ENCODE results near the gene NRN1L.
"Not testable (repeated sequence)": the region's sequence is repeated elsewhere in the genome, so short reads cannot be mapped to it uniquely, and the experiment has no call there.

The NRN1L gene

DNA sequence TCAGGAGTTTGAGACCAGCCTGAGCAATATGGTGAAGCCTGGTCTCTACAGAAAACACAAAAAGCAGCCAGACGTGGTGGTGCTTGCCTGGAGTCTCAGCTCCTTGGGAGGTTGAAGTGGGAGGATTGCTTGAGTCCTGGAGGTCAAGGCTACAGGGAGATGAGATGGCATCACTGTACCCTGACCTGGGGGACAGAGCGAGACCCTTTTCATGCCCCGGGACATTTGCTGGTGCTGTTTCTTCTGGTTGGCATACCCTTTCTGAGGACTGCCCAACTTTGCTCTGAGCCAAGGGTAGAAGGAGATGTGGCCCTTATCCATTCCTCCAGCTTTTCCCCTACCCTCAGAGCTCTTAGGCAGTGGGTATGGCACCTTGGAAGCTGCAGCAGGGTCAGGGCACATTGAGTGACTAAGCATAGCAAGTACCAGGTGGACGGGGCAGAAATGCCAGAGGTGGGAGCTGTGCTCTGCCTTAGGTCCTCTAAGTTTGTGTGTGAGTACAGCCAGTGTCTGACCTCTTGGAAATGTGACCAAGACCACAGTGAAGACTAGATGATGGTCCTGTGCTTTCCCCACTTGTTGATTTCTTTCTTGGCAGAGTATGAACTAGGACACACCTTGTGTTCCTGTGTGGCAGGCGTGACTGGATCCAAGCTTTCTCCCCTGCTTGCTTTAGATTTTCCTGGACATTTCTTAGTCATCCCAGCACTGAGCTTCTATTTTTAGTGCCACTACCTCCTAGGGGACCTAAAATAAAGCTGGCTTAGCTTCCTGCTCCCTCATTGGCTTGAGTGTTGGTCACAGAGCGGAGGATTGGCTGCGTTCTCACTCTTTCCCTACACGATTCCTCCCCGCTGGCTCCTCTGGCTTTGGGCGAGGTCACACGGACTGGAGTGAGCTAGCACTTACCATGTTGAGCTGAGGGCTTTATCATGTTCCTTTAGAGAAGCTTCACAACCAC is 21.8 kb upstream of the NRN1L start:
- H3K9me3 ChIP-seq (replicated peaks; ENCODE audit: low read length): no peaks in the 10 kb centered on the region
- H3K4me3 ChIP-seq (ENCODE audit: low read length): peak overlapping the region; percentile 35
- peak overlapping the region; percentile 64 for H3K4me2 ChIP-seq (ENCODE audit: low read length)
- no peaks in the 10 kb centered on the region for H3K27me3 ChIP-seq (ENCODE audit: control insufficient read depth, insufficient read depth, low read length)
- H3K9ac ChIP-seq (ENCODE audit: low read depth, low read length): peak overlapping the region; percentile 49
- H3K4me1 ChIP-seq (ENCODE audit: control insufficient read depth, insufficient read depth, low read length): peaks cover 46% of the 10 kb centered on the region
- H3K36me3 ChIP-seq (ENCODE audit: insufficient read depth, low read length): peaks cover 41% of the 10 kb centered on the region

DNA sequence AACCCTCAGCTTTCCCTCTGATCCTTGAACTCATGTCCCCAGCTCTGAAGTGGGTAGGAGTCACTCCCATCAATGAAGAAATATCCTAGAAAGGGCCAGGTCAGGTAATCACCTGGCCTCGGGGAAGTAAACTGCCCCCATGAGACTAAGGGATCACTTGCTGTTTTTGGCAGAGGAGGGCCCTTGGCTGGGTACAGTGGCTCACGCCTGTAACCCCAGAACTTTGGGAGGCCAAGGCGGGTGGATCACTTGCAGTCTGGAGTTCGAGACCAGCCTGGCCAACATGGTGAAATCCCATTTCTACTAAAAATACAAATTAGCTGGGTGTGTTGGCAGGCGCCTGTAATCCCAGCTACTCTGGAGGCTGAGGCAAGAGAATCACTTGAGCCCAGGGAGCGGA is 20.6 kb upstream of the NRN1L start:
- not testable (repeated sequence) for H3K4me2 ChIP-seq (ENCODE audit: low read length); H3K4me3 ChIP-seq (ENCODE audit: low read length); H3K27me3 ChIP-seq (ENCODE audit: control insufficient read depth, insufficient read depth, low read length); H3K9me3 ChIP-seq (replicated peaks; ENCODE audit: low read length); H3K9ac ChIP-seq (ENCODE audit: low read depth, low read length)
- Histone ChIP-seq H3K4me1 (ENCODE audit: control insufficient read depth, insufficient read depth, low read length) (peaks cover 36% of the 10 kb centered on the region), H3K36me3 (ENCODE audit: insufficient read depth, low read length) (peaks cover 52% of the 10 kb centered on the region)

DNA sequence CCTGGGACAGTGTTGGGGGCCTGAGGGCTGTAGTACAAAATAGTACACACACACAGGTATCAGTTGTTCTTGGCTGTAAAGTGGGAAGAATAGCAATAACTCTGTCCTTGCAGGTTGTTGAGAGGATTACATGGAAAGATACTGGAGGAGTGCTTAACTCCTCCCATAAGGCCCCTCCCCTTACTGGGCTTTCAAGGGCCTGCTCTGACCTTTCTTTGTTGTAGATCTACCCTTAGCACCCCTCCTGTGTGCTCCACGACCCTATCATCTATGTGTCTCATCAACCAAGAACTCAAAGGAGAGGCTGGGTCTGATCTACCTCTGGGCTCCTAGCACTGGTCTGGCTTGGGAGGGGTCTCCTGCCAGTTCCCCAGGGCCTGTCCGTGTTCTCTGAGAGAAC is 20.1 kb upstream of the NRN1L start:
- Histone ChIP-seq H3K36me3 (ENCODE audit: insufficient read depth, low read length) (peaks cover 55% of the 10 kb centered on the region), H3K9me3 (replicated peaks; ENCODE audit: low read length) (no peaks in the 10 kb centered on the region), H3K4me2 (ENCODE audit: low read length) (no peak overlapping the region), H3K9ac (ENCODE audit: low read depth, low read length) (no peak overlapping the region), H3K4me1 (ENCODE audit: control insufficient read depth, insufficient read depth, low read length) (peaks cover 36% of the 10 kb centered on the region), H3K4me3 (ENCODE audit: low read length) (no peak overlapping the region), H3K27me3 (ENCODE audit: control insufficient read depth, insufficient read depth, low read length) (no peaks in the 10 kb centered on the region)

DNA sequence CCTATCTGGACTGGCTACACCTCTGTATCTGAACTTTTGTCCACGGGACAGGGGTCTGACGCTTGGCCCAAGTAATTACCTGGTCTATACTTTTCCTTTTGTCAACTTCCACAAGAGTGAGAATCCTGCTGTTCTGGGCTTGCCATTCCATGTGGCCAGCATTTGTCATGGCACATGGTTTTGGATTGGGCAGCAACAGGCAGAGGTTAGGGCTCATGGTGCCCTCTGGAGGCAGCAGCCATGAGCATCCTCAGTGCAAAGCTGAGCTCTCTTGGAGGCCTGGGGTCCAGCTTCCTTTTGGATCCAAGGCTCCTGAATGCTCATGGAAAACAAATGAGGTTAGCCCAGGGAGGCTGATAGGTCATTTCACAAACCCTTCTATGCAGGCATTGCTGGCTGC is 19.4 kb upstream of the NRN1L start:
- Histone ChIP-seq H3K9me3 (replicated peaks; ENCODE audit: low read length) (no peaks in the 10 kb centered on the region), H3K36me3 (ENCODE audit: insufficient read depth, low read length) (peaks cover 60% of the 10 kb centered on the region), H3K4me3 (ENCODE audit: low read length) (no peak overlapping the region), H3K9ac (ENCODE audit: low read depth, low read length) (no peak overlapping the region), H3K27me3 (ENCODE audit: control insufficient read depth, insufficient read depth, low read length) (no peaks in the 10 kb centered on the region), H3K4me2 (ENCODE audit: low read length) (no peak overlapping the region), H3K4me1 (ENCODE audit: control insufficient read depth, insufficient read depth, low read length) (peaks cover 35% of the 10 kb centered on the region)

DNA sequence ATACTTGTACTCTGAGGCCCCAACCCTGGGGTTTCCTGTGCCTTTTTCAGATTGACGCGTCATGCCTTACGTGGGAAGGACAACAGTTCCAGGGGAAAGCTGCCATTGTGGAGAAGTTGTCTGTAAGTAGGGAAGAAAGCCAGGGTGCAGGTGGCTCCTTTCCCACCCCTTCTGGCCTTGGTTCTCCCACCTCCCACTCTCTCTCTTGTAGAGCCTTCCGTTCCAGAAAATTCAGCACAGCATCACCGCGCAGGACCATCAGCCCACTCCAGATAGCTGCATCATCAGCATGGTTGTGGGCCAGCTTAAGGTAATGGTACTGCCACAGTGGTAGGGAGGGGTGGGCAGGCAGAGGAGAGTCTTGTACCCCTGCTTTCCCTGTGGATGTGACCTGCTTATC is 16.4 kb upstream of the NRN1L start:
- Histone ChIP-seq H3K9ac (ENCODE audit: low read depth, low read length) (no peak overlapping the region), H3K4me1 (ENCODE audit: control insufficient read depth, insufficient read depth, low read length) (peaks cover 10% of the 10 kb centered on the region), H3K4me3 (ENCODE audit: low read length) (no peak overlapping the region), H3K4me2 (ENCODE audit: low read length) (no peak overlapping the region), H3K27me3 (ENCODE audit: control insufficient read depth, insufficient read depth, low read length) (no peaks in the 10 kb centered on the region), H3K36me3 (ENCODE audit: insufficient read depth, low read length) (peaks cover 59% of the 10 kb centered on the region), H3K9me3 (replicated peaks; ENCODE audit: low read length) (no peaks in the 10 kb centered on the region)

DNA sequence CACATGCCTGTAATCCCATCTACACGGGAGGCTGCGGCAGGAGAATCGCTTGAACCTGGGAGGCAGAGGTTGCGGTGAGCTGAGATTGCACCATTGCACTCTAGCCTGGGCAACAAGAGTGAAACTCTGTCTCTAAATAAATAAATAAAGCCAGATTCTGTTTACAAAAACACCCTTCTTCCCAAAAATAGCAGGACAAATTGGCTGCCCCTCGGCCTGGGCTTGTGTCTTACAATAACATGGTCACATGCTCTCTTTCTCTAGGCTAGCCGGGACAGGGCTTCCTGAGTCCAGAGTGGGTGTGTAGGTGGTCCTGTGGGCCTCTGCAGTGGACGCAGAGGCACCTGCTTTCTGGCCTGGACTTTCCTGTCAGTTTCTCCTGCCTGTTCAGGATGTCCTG is 15.0 kb upstream of the NRN1L start:
- Histone ChIP-seq H3K27me3 (ENCODE audit: control insufficient read depth, insufficient read depth, low read length) (no peaks in the 10 kb centered on the region), H3K9me3 (replicated peaks; ENCODE audit: low read length) (no peaks in the 10 kb centered on the region), H3K36me3 (ENCODE audit: insufficient read depth, low read length) (peaks cover 58% of the 10 kb centered on the region)

DNA sequence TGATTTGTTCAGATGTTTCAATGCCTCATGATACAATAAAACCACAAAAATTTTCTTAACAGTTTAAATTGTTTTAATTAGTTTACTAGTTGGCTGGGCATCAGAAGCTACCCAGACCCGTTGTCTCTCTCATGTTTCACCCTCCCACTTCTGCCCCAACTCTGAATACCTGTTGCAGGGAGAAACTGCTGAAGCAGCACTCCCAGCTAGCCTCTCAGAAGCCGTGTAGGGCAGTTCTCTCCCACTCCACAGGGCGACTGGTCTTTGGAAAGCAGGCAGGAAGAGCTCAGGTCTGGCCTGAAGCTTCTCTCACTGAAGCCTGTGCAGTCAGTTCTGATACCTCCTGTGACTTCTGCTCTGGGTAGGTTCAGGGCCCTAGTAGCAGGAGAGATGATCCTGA is 13.4 kb upstream of the NRN1L start:
- Histone ChIP-seq H3K9ac (ENCODE audit: low read depth, low read length) (no peak overlapping the region), H3K4me1 (ENCODE audit: control insufficient read depth, insufficient read depth, low read length) (peaks cover 20% of the 10 kb centered on the region), H3K4me2 (ENCODE audit: low read length) (no peak overlapping the region), H3K27me3 (ENCODE audit: control insufficient read depth, insufficient read depth, low read length) (no peaks in the 10 kb centered on the region), H3K36me3 (ENCODE audit: insufficient read depth, low read length) (peaks cover 48% of the 10 kb centered on the region), H3K4me3 (ENCODE audit: low read length) (no peak overlapping the region), H3K9me3 (replicated peaks; ENCODE audit: low read length) (no peaks in the 10 kb centered on the region)

More for the DNA sequence above, 15.0 kb upstream of the NRN1L start:
- Histone ChIP-seq H3K4me3 (ENCODE audit: low read length) (no peak overlapping the region), H3K9ac (ENCODE audit: low read depth, low read length) (no peak overlapping the region), H3K4me2 (ENCODE audit: low read length) (no peak overlapping the region), H3K4me1 (ENCODE audit: control insufficient read depth, insufficient read depth, low read length) (peaks cover 14% of the 10 kb centered on the region)

DNA sequence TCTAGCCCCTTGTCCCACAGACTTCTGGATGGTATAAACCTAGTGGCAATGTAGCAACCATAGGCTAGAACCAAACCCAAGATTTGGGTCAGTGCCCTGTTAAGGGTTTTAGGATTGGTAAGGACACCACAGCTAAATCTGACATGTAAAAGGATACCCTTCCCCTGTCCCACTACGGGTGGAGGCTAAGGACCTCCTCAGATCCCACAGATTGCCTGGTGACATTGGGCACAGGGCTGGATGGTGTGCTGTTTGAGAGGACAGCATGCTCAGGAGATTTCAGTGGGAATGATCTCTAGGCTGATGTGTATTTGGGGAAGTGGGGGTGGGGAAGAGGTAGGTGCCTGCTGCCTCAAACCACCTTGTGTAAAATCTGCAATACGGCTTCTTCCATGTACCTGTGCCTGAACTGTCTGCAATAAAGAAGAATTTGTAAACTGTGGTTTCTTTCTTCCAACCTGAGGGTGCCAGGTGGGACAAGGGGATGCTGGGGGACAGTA is 12.5 kb upstream of the NRN1L start:
- peaks cover 20% of the 10 kb centered on the region for H3K4me1 ChIP-seq (ENCODE audit: control insufficient read depth, insufficient read depth, low read length)
- H3K36me3 ChIP-seq (ENCODE audit: insufficient read depth, low read length): peaks cover 52% of the 10 kb centered on the region
- H3K4me3 ChIP-seq (ENCODE audit: low read length): no peak overlapping the region
- no peaks in the 10 kb centered on the region for H3K27me3 ChIP-seq (ENCODE audit: control insufficient read depth, insufficient read depth, low read length)
- H3K4me2 ChIP-seq (ENCODE audit: low read length): peak overlapping the region; percentile 89
- H3K9ac ChIP-seq (ENCODE audit: low read depth, low read length): peak overlapping the region; percentile 96
- H3K9me3 ChIP-seq (replicated peaks; ENCODE audit: low read length): no peaks in the 10 kb centered on the region

DNA sequence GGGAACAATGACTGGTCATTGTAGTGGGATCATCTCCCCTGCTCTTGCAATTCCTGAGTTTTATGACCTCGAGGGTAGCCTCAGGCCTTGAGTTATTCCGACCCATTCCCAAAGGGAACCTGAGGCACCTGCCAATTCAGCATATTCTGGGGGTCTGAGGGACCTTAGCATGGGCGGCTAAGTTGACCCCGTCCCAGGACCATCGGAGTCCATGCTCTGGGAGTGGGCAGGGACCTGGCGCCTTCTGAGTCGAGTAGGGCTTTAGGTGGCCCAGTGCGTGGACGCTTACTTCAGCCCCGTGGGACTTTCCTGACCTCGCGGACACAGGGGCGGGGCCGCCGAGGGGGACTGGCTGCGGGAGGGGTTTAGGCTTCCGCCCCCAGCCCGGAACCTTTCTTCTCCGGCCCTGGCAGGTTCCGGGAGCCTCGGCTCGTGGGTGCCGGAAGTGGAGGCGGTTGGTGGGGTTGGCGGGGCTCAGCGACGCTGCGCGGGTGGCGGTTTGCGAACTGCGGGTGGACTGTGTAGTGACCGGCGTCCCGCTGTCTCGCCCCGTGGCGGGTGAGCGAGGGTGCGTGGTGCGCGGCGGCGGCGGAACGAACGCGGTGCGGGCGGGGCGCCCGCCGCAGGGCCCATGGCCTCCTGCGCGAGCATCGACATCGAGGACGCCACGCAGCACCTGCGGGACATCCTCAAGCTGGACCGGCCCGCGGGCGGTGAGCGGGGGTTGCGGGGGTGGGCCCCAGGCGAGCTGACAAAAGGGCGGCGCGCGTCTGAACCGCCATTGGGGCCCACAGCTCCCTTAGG is 11.9 kb upstream of the NRN1L start, which contains the start of gene EDC4:
TSS of gene EDC4 (plus strand) at position 422 of the 804 bp plus-strand sequence. CDS start at position 632, 210 bp downstream.
- peak within 1 kb of the TSS; percentile 96 for H3K9ac ChIP-seq (ENCODE audit: low read depth, low read length)
- H3K4me2 ChIP-seq (ENCODE audit: low read length): peak within 1 kb of the TSS; percentile 89
- H3K4me1 ChIP-seq (ENCODE audit: control insufficient read depth, insufficient read depth, low read length): peaks cover 20% of the 10 kb centered on the region
- H3K4me3 ChIP-seq (ENCODE audit: low read length): peak within 1 kb of the TSS; percentile 96
- no peaks in the 10 kb centered on the region for H3K27me3 ChIP-seq (ENCODE audit: control insufficient read depth, insufficient read depth, low read length)
- H3K36me3 ChIP-seq (ENCODE audit: insufficient read depth, low read length): peaks cover 53% of the 10 kb centered on the region
- H3K9me3 ChIP-seq (replicated peaks; ENCODE audit: low read length): no peaks in the 10 kb centered on the region

DNA sequence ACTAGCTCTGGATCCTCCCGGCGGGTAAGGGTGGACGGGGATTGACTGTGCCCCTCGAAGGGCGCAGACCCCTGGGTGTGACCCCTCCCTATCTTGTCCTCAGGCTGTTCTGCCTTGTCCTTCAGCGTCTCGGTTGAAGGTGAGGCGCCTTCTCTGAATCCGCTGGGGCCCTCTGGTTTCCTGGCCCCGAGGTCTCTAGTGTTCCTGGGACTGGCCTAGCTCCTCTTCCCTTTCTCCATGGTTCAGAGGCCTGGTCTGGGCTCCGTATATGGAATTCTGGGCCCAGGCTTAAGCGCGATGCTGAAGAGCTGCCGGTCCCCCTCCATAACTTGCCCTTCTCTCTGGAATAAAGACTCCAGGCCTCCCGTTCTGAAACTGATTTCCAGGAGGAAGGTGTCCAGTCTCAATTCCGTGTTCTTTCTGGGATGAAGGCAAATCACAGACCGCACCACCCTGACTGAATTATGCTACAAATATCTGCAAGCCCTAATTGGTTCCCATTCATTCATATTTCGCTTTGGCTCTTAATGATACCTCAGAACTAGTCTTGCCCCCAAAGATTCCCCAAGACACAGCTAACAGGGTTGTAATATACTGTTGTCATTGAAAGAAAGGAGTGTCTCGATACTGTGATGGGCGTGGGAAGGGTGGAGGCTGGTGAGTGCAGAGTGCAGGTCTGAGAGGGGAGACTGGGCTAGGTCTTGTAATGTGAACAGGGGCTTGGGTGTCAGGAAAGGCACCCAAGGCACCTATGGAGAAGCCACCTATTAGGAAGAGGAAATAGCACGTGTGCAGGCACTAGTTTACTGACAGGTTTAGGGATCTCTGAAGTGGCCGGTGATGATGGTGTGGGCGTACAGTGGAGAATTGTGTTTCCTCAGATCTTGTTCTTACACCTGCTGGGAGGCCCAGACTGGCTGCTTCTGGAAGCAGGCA is 11.0 kb upstream of the NRN1L start:
- Histone ChIP-seq H3K36me3 (ENCODE audit: insufficient read depth, low read length) (peaks cover 53% of the 10 kb centered on the region), H3K4me1 (ENCODE audit: control insufficient read depth, insufficient read depth, low read length) (peaks cover 20% of the 10 kb centered on the region)

More for the DNA sequence above, 11.0 kb upstream of the NRN1L start:
- H3K4me3 ChIP-seq (ENCODE audit: low read length): peak overlapping the region; percentile 96
- H3K4me2 ChIP-seq (ENCODE audit: low read length): peak overlapping the region; percentile 89
- H3K27me3 ChIP-seq (ENCODE audit: control insufficient read depth, insufficient read depth, low read length): no peaks in the 10 kb centered on the region
- no peaks in the 10 kb centered on the region for H3K9me3 ChIP-seq (replicated peaks; ENCODE audit: low read length)
- peak overlapping the region; percentile 96 for H3K9ac ChIP-seq (ENCODE audit: low read depth, low read length)

Data from skeletal muscle satellite cell (primary cell).